ENCODE measurements around the gene RIC8B.

The RIC8B gene

GRCh38 chr12:106894774-106895173 lies 120.3 kb downstream of the RIC8B start:
- TF ChIP-seq CTCF (IDR thresholded peaks at IDR 0.05; ENCODE audit: extremely low read depth, missing control alignments), result no peak
- DNase-seq (ENCODE audit: low spot score), result no peak

GRCh38 chr12:106896603-106897002 lies 122.1 kb downstream of the RIC8B start:
- DNase-seq (ENCODE audit: low spot score), result no peak
- TF ChIP-seq CTCF (IDR thresholded peaks at IDR 0.05; ENCODE audit: extremely low read depth, missing control alignments), result no peak

- TF ChIP-seq CTCF (IDR thresholded peaks at IDR 0.05; ENCODE audit: extremely low read depth, missing control alignments), result no peak
- no peak for DNase-seq (ENCODE audit: low spot score)
Observed at GRCh38 chr12:106897082-106897481, 122.6 kb downstream of the RIC8B start.

- TF ChIP-seq CTCF (IDR thresholded peaks at IDR 0.05; ENCODE audit: extremely low read depth, missing control alignments), result no peak
- no peak for DNase-seq (ENCODE audit: low spot score)
Observed at GRCh38 chr12:106897981-106898901, 123.8 kb downstream of the RIC8B start.

- no peak for TF ChIP-seq CTCF (IDR thresholded peaks at IDR 0.05; ENCODE audit: extremely low read depth, missing control alignments)
- no peak for DNase-seq (ENCODE audit: low spot score)
Observed at GRCh38 chr12:106900554-106900953, 126.1 kb downstream of the RIC8B start.

GRCh38 chr12:106901276-106901675 lies 126.8 kb downstream of the RIC8B start:
- TF ChIP-seq CTCF (IDR thresholded peaks at IDR 0.05; ENCODE audit: extremely low read depth, missing control alignments), result no peak
- no peak for DNase-seq (ENCODE audit: low spot score)

- DNase-seq (ENCODE audit: low spot score), result no peak
- no peak for TF ChIP-seq CTCF (IDR thresholded peaks at IDR 0.05; ENCODE audit: extremely low read depth, missing control alignments)
Observed at GRCh38 chr12:106902053-106902452, 127.6 kb downstream of the RIC8B start.

Data from GM20000 (cell line).